Measurements from ENCODE around the gene GRID1.

The GRID1 gene

DNA sequence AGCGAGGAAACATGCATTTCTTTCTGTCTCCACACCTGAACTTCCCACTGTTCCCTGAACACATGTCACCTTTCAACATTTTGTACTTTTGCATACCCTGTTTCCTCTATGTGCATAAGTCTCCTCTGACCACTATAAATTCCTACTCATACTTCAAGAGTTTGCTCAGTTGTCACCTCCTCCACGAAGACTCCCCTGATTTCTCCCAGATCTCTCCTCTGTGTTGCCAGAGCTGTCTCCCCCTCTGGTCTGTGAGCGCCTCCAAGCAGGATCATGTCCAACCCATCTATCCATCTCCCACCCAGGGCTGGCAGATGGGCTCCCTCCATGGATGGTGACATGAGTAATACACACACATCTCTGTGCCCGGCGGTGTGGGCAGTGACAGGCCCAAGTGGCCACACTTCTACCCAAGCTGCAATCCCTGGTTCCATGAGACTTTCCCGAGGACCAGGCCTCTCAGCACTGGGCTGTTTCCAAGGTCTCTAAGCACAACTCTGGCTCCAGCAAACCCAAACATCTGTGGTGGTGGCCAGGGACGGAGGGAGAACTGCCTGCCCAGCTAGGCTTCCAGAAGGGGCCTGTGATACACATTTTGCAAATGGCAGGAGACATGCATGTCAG is 135.9 kb downstream of the GRID1 start:
- H3K4ac ChIP-seq (ENCODE audit: low read depth in 1 of 2, low read length in 2 of 2), result no peak overlapping the region

DNA sequence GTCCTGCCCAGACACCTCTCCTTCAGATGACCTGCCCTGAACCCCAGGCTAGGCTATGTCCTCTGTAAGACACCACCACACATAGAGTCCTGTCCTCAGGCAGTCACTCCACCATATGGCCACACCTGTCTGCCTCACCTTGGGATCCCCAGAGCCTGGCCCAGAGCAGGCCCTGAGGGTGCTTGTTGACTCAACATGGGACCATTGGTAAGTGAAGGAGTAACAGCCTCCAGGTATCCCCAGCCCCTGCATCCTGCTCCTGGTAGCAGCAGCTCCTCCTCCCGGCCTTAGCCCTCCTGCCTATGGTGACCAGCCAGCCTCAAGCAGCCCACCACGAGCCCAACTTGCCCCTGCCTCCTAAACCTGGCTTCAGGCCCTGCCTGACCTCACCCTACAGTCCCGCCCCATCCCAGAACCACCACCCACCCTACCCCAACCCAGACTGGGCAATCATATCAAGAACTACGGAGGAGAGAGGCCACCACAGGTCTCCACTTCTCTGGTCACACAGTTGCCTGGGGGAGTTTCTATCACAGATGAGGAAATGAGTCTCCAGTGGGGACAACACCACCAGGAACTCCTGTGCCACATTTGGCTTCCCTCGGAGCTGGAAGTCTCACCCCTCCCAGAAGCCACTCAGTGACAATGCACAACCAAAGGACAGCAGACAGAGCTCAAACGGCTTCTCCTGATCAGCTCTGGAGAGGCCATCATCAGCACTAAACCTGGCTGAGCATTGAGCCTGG is 136.6 kb downstream of the GRID1 start:
- 61% methylated on average over 6 of the region's 6 CpGs for WGBS
- DNase-seq, result no peak
- Histone ChIP-seq H2BK5ac (ENCODE audit: low read depth, low read length, poor library complexity, severe bottlenecking) (no peak overlapping the region), H3K4me1 (ENCODE audit: control insufficient read depth, insufficient read depth, low read depth, low read length) (no peaks in the 10 kb centered on the region), H2BK15ac (ENCODE audit: low read depth, poor library complexity, severe bottlenecking) (no peak overlapping the region), H3K27ac (ENCODE audit: low read length, poor library complexity, severe bottlenecking) (no peak overlapping the region), H2BK120ac (ENCODE audit: low read depth, low read length) (no peak overlapping the region), H3K18ac (ENCODE audit: low read depth in 1 of 2, low read length in 2 of 2) (no peak overlapping the region), H3K23ac (ENCODE audit: low read length in 2 of 2) (no peak overlapping the region), H4K8ac (ENCODE audit: low read length) (no peak overlapping the region), H3K4ac (ENCODE audit: low read depth in 1 of 2, low read length in 2 of 2) (no peak overlapping the region), H2BK12ac (ENCODE audit: low read length in 2 of 2) (no peak overlapping the region), H4K91ac (ENCODE audit: low read length) (no peak overlapping the region), H3K27me3 (ENCODE audit: control insufficient read depth in 1 of 2, insufficient read depth in 1 of 2, low read length in 2 of 2) (no peaks in the 10 kb centered on the region), H3K9ac (ENCODE audit: low read length) (no peak overlapping the region), H2AFZ (ENCODE audit: low read depth, low read length) (no peak overlapping the region), H3K4me3 (ENCODE audit: insufficient read depth in 1 of 2, low read depth in 1 of 2, low read length in 2 of 2) (peak overlapping the region in 1 of 2 experiments; percentile 1), H3K14ac (ENCODE audit: low read length in 2 of 2) (no peak overlapping the region), H3K36me3 (ENCODE audit: control insufficient read depth in 1 of 2, insufficient read depth in 2 of 2, low read depth in 1 of 2, low read length in 2 of 2) (no peaks in the 10 kb centered on the region), H3K9me3 (ENCODE audit: control insufficient read depth, low read length) (no peaks in the 10 kb centered on the region), H3K4me2 (ENCODE audit: low read length, poor library complexity, severe bottlenecking) (no peak overlapping the region), H2AK5ac (ENCODE audit: low read length, severe bottlenecking) (no peak overlapping the region), H3K79me1 (replicated peaks; ENCODE audit: low read length, poor library complexity, severe bottlenecking) (no peaks in the 10 kb centered on the region)

More for the DNA sequence above, 135.9 kb downstream of the GRID1 start:
- Histone ChIP-seq H3K27me3 (ENCODE audit: control insufficient read depth in 1 of 2, insufficient read depth in 1 of 2, low read length in 2 of 2) (no peaks in the 10 kb centered on the region), H2BK15ac (ENCODE audit: low read depth, poor library complexity, severe bottlenecking) (no peak overlapping the region), H3K4me3 (ENCODE audit: insufficient read depth in 1 of 2, low read depth in 1 of 2, low read length in 2 of 2) (no peak overlapping the region), H3K9ac (ENCODE audit: low read length) (no peak overlapping the region), H3K18ac (ENCODE audit: low read depth in 1 of 2, low read length in 2 of 2) (no peak overlapping the region), H2AK5ac (ENCODE audit: low read length, severe bottlenecking) (no peak overlapping the region), H3K36me3 (ENCODE audit: control insufficient read depth in 1 of 2, insufficient read depth in 2 of 2, low read depth in 1 of 2, low read length in 2 of 2) (no peaks in the 10 kb centered on the region), H3K4me1 (ENCODE audit: control insufficient read depth, insufficient read depth, low read depth, low read length) (no peaks in the 10 kb centered on the region), H2AFZ (ENCODE audit: low read depth, low read length) (no peak overlapping the region), H3K14ac (ENCODE audit: low read length in 2 of 2) (no peak overlapping the region), H3K4me2 (ENCODE audit: low read length, poor library complexity, severe bottlenecking) (no peak overlapping the region), H2BK120ac (ENCODE audit: low read depth, low read length) (no peak overlapping the region), H4K91ac (ENCODE audit: low read length) (no peak overlapping the region), H3K27ac (ENCODE audit: low read length, poor library complexity, severe bottlenecking) (no peak overlapping the region), H2BK5ac (ENCODE audit: low read depth, low read length, poor library complexity, severe bottlenecking) (no peak overlapping the region), H2BK12ac (ENCODE audit: low read length in 2 of 2) (no peak overlapping the region), H3K79me1 (replicated peaks; ENCODE audit: low read length, poor library complexity, severe bottlenecking) (no peaks in the 10 kb centered on the region), H3K9me3 (ENCODE audit: control insufficient read depth, low read length) (no peaks in the 10 kb centered on the region), H3K23ac (ENCODE audit: low read length in 2 of 2) (no peak overlapping the region), H4K8ac (ENCODE audit: low read length) (no peak overlapping the region)
- WGBS, result 74% methylated on average over 7 of the region's 7 CpGs
- no peak for DNase-seq

- DNase-seq, result no peak
- H3K27me3 ChIP-seq (ENCODE audit: control insufficient read depth in 1 of 2, insufficient read depth in 1 of 2, low read length in 2 of 2), result no peaks in the 10 kb centered on the region
Observed at GRCh38 chr10:86229376-86229775, 137.2 kb downstream of the GRID1 start.

DNA sequence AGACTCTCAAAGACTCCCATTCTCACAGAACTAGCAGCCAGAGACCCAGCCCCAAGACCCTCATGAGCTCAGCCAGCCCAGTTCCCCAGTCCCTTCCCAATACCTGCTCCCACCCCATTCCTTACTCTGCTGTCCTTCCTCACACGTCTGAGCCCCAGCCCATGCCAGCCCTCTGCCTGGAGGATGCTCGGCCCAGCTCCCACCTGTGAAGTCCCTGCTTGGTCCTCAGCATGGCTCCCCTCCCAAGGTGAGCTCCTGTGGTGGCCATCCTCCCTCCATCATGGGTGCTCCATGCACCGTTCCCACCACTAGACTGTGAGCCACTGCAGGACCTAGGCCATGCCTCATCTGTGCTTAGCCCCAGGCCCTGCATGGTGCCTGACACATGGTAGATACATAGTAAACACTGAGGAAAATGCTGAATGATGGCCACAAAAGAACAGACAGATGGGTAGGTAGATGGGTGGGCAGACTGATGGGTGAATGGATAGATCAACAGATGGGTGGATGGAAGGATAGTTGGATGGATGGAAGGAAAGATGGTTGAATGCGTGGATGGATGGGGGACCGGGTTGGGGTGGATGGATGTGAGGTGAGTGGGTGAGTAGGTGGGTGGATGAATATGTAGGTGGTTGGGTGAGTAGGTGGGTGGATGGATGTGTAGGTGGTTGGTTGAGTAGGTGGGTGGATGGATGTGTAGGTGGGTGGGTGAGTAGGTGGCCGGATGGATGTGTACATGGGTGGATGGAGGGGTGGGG is 138.9 kb downstream of the GRID1 start:
- Histone ChIP-seq H2BK12ac (ENCODE audit: low read length in 2 of 2) (no peak overlapping the region), H3K79me1 (replicated peaks; ENCODE audit: low read length, poor library complexity, severe bottlenecking) (no peaks in the 10 kb centered on the region), H3K36me3 (ENCODE audit: control insufficient read depth in 1 of 2, insufficient read depth in 2 of 2, low read depth in 1 of 2, low read length in 2 of 2) (no peaks in the 10 kb centered on the region), H2BK5ac (ENCODE audit: low read depth, low read length, poor library complexity, severe bottlenecking) (no peak overlapping the region), H4K8ac (ENCODE audit: low read length) (no peak overlapping the region), H3K23ac (ENCODE audit: low read length in 2 of 2) (no peak overlapping the region), H2AK5ac (ENCODE audit: low read length, severe bottlenecking) (no peak overlapping the region), H3K9me3 (ENCODE audit: control insufficient read depth, low read length) (no peaks in the 10 kb centered on the region), H3K4me2 (ENCODE audit: low read length, poor library complexity, severe bottlenecking) (no peak overlapping the region), H2AFZ (ENCODE audit: low read depth, low read length) (no peak overlapping the region), H3K4ac (ENCODE audit: low read depth in 1 of 2, low read length in 2 of 2) (no peak overlapping the region), H2BK120ac (ENCODE audit: low read depth, low read length) (no peak overlapping the region), H3K14ac (ENCODE audit: low read length in 2 of 2) (no peak overlapping the region), H3K27ac (ENCODE audit: low read length, poor library complexity, severe bottlenecking) (no peak overlapping the region), H3K18ac (ENCODE audit: low read depth in 1 of 2, low read length in 2 of 2) (no peak overlapping the region), H4K91ac (ENCODE audit: low read length) (no peak overlapping the region), H3K9ac (ENCODE audit: low read length) (no peak overlapping the region), H3K4me3 (ENCODE audit: insufficient read depth in 1 of 2, low read depth in 1 of 2, low read length in 2 of 2) (no peak overlapping the region), H3K4me1 (ENCODE audit: control insufficient read depth, insufficient read depth, low read depth, low read length) (no peaks in the 10 kb centered on the region), H2BK15ac (ENCODE audit: low read depth, poor library complexity, severe bottlenecking) (no peak overlapping the region), H3K27me3 (ENCODE audit: control insufficient read depth in 1 of 2, insufficient read depth in 1 of 2, low read length in 2 of 2) (no peaks in the 10 kb centered on the region)
- WGBS, result 78% methylated on average over 5 of the region's 6 CpGs
- no peak for DNase-seq

More at GRCh38 chr10:86229376-86229775, 137.2 kb downstream of the GRID1 start:
- Histone ChIP-seq H3K23ac (ENCODE audit: low read length in 2 of 2) (no peak overlapping the region), H2BK5ac (ENCODE audit: low read depth, low read length, poor library complexity, severe bottlenecking) (no peak overlapping the region), H2AK5ac (ENCODE audit: low read length, severe bottlenecking) (no peak overlapping the region), H3K27ac (ENCODE audit: low read length, poor library complexity, severe bottlenecking) (no peak overlapping the region), H3K18ac (ENCODE audit: low read depth in 1 of 2, low read length in 2 of 2) (no peak overlapping the region), H2BK12ac (ENCODE audit: low read length in 2 of 2) (no peak overlapping the region), H3K14ac (ENCODE audit: low read length in 2 of 2) (no peak overlapping the region), H3K4me2 (ENCODE audit: low read length, poor library complexity, severe bottlenecking) (no peak overlapping the region), H4K8ac (ENCODE audit: low read length) (no peak overlapping the region), H3K9ac (ENCODE audit: low read length) (no peak overlapping the region), H3K79me1 (replicated peaks; ENCODE audit: low read length, poor library complexity, severe bottlenecking) (no peaks in the 10 kb centered on the region), H4K91ac (ENCODE audit: low read length) (no peak overlapping the region), H2AFZ (ENCODE audit: low read depth, low read length) (no peak overlapping the region), H3K36me3 (ENCODE audit: control insufficient read depth in 1 of 2, insufficient read depth in 2 of 2, low read depth in 1 of 2, low read length in 2 of 2) (no peaks in the 10 kb centered on the region), H3K4ac (ENCODE audit: low read depth in 1 of 2, low read length in 2 of 2) (no peak overlapping the region), H2BK120ac (ENCODE audit: low read depth, low read length) (no peak overlapping the region), H3K4me3 (ENCODE audit: insufficient read depth in 1 of 2, low read depth in 1 of 2, low read length in 2 of 2) (no peak overlapping the region), H3K9me3 (ENCODE audit: control insufficient read depth, low read length) (no peaks in the 10 kb centered on the region), H2BK15ac (ENCODE audit: low read depth, poor library complexity, severe bottlenecking) (no peak overlapping the region), H3K4me1 (ENCODE audit: control insufficient read depth, insufficient read depth, low read depth, low read length) (no peaks in the 10 kb centered on the region)
- 68% methylated on average over 7 of the region's 7 CpGs for WGBS

Measured in mesenchymal stem cell (in vitro differentiated cells and primary cell).